PFSK-1 (cell line): ENCODE results near the gene LZIC.

Experiments
- FOXP2 ChIP-seq: optimal IDR thresholded peaks from 2 replicates; pipeline ENCODE3; 2011; ENCODE audit warnings: borderline replicate concordance, control low read depth, inconsistent platforms; ENCODE audit not compliant: insufficient read depth; ENCODE audit errors: extremely low read length, extremely low read depth
- POLR2AphosphoS5 ChIP-seq: IDR thresholded peaks from 2 replicates; pipeline ENCODE4 v1.6.1; 2012; ENCODE audit warnings: low read depth, mild to moderate bottlenecking, control low read depth, low read length, moderate library complexity
- SIN3A ChIP-seq: IDR thresholded peaks from 2 replicates; pipeline ENCODE4 v1.6.1; 2012; ENCODE audit warnings: mild to moderate bottlenecking, low read length, moderate library complexity, borderline replicate concordance; ENCODE audit not compliant: insufficient read depth
- TAF1 ChIP-seq: IDR thresholded peaks from 2 replicates; pipeline ENCODE4 v1.6.1; 2012; ENCODE audit warnings: low read length, control low read depth, borderline replicate concordance; ENCODE audit not compliant: insufficient read depth
- TF ChIP-seq, protein P1 (sequence below), 2 experiments: IDR thresholded peaks; 2 replicates each; pipeline versions ENCODE4 v1.6.1 to v1.8.0; 2011 to 2012; ENCODE audit warnings: low read depth in 2 of 2, low read length in 2 of 2, control low read depth in 1 of 2, inconsistent platforms in 1 of 2, mild to moderate bottlenecking in 1 of 2, moderate library complexity in 1 of 2; ENCODE audit not compliant: insufficient read depth in 1 of 2

The LZIC gene

DNA sequence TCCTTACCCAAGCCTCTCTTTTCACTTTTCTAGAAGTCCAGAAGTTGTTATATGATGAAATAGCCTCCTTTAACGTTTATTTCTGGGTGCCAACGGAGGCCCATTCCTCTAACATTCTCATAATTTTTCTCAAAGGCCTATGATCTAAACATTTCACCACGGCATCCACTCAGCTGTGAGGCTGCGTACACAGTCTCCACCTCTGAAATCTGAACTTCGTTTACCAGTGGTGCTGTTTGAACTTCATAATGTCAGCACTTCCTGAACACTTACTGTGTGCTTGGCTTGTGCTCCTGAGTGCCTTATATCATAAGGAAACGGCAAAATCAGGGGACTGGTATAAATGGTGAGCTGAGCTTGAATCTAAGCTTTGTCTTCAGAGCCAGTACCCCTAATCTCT, 41.8 kb upstream of the LZIC start:
- TF ChIP-seq FOXP2 (no peak), POLR2AphosphoS5 (no peak), SIN3A (no peak), TAF1 (no peak)
- TF ChIP-seq, protein P1, sequence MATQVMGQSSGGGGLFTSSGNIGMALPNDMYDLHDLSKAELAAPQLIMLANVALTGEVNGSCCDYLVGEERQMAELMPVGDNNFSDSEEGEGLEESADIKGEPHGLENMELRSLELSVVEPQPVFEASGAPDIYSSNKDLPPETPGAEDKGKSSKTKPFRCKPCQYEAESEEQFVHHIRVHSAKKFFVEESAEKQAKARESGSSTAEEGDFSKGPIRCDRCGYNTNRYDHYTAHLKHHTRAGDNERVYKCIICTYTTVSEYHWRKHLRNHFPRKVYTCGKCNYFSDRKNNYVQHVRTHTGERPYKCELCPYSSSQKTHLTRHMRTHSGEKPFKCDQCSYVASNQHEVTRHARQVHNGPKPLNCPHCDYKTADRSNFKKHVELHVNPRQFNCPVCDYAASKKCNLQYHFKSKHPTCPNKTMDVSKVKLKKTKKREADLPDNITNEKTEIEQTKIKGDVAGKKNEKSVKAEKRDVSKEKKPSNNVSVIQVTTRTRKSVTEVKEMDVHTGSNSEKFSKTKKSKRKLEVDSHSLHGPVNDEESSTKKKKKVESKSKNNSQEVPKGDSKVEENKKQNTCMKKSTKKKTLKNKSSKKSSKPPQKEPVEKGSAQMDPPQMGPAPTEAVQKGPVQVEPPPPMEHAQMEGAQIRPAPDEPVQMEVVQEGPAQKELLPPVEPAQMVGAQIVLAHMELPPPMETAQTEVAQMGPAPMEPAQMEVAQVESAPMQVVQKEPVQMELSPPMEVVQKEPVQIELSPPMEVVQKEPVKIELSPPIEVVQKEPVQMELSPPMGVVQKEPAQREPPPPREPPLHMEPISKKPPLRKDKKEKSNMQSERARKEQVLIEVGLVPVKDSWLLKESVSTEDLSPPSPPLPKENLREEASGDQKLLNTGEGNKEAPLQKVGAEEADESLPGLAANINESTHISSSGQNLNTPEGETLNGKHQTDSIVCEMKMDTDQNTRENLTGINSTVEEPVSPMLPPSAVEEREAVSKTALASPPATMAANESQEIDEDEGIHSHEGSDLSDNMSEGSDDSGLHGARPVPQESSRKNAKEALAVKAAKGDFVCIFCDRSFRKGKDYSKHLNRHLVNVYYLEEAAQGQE (IDR thresholded peaks at IDR 0.05; ENCODE audit: insufficient read depth in 1 of 2, low read depth in 2 of 2, low read length in 2 of 2) = no peak

DNA sequence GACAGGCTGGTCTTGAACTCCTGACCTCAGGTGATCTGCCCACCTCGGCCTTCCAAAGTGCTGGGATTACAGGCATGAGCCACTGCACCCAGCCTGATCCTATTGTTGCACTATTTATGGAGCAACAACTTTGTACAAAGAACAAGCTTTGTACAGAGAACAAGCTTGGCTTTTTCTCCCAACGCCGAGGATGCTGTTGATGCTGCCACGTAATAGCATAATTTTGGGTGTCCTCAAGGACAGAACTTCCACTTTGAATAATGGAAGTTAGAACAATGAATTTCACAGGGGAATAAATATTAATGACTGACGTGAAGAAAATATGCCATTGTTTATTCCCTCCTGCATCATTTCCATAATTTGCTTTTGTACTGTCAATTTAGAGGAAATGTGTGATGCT, 41.1 kb upstream of the LZIC start:
- TF ChIP-seq SIN3A = no peak
- no peak for TF ChIP-seq TAF1
- TF ChIP-seq, protein P1 (IDR thresholded peaks at IDR 0.05; ENCODE audit: insufficient read depth in 1 of 2, low read depth in 2 of 2, low read length in 2 of 2) = no peak
- no peak for TF ChIP-seq POLR2AphosphoS5
- no peak for TF ChIP-seq FOXP2

DNA sequence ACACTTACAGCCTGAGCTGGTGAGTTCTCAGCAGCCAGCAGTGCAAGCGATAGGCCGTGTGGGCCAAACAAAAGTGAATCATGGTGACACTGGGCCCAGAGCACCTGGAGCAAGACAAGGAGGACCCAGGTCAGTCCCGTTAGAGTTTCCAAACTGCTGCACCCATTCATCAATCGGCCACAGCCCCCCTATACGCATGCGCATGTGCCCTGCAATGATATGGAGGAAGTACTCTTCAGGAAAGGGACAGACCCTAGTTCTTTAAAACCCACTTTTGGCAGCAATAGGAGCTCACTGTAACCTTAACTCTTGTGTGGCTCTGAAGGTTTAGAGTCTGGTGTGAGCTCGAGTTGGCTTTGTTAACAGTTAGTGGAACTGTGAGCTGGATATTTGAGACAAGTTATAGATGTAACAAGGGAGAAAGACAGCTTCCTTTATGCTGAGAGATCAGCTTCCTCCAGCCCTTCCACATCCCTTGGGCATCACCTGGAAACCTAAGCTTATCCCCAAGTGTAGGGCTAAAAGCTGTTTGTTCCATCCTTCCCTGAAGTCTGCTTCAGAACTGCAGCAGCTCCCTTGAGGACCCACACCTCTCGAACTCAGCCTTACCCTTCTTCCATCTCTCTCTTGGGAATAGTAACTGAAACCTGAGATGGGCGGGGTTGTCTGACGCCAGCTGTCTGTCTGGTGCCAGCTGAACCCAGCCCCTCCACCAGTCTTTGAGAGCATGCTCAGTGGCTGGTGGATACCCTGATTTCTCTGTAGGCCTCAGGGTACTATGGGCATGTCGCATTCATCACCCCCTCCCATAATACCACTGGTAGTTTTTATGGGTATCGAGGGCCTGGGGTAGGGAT, 17.7 kb upstream of the LZIC start:
- TF ChIP-seq FOXP2 (no peak), TAF1 (no peak), POLR2AphosphoS5 (no peak)

DNA sequence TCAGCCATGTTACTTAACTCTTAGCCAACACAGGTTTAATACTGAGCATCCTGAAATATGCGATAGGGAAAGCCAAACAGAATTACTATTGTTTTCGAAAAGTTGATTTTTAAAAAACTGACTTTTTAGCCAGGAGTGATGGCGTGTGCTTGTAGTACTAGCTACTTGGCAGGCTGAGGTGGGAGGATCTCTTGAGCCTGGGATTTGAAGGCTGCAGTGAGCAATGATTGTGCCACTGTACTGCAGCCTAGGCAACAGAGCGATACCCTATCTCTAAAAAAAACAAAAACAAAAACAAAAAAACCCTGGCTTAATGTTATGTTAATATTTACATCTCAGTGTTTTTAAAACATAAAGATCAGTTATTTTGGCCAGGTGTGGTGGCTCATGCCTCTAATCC, 16.8 kb upstream of the LZIC start:
- TF ChIP-seq POLR2AphosphoS5 (no peak), TAF1 (no peak), FOXP2 (no peak), SIN3A (no peak)
- TF ChIP-seq, protein P1 (IDR thresholded peaks at IDR 0.05; ENCODE audit: insufficient read depth in 1 of 2, low read depth in 2 of 2, low read length in 2 of 2) = no peak

DNA sequence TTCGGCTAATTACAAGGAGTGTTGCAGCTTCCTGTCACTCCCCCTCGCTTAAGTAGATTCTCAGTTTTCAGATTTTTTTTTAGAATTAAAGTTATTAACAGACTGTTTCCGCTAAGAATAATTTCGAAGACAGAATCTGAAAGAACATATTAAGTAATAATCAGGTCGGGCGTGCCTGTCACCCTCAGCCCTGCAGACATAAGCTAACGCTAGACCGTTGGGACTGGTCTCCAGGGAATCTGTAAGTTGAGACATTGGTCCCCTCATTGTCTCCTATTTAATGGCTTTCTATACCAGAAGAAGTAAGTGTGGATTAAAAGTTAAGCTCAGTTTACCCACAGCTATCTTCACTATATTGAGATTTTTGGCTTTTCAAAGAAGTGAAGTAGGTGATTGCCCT, 14.5 kb upstream of the LZIC start:
- no peak for TF ChIP-seq SIN3A
- TF ChIP-seq, protein P1 (IDR thresholded peaks at IDR 0.05; ENCODE audit: insufficient read depth in 1 of 2, low read depth in 2 of 2, low read length in 2 of 2) = no peak
- no peak for TF ChIP-seq TAF1
- no peak for TF ChIP-seq POLR2AphosphoS5
- no peak for TF ChIP-seq FOXP2
